OCI-LY1 (cell line): ENCODE measurements around the gene STK4.

Experiments used
- H2AFZ ChIP-seq: fragments of 200-600 bp; sonication (generic), shearing (Covaris generic); 2 replicates; pipeline ENCODE4 v1.6.0; 2014; ENCODE audit warnings: antibody characterized with exemption, mild to moderate bottlenecking, low read length
- H3F3A ChIP-seq: fragments of 200-600 bp; sonication (generic), shearing (Covaris generic); 2 replicates; pipeline ENCODE4 v1.6.0; 2014; ENCODE audit warnings: mild to moderate bottlenecking, antibody characterized with exemption, low read length, moderate library complexity; ENCODE audit not compliant: insufficient read depth
- H3K27ac ChIP-seq: fragments of 200-600 bp; sonication (generic); 2 replicates; pipeline ENCODE4 v1.5.1; 2014; ENCODE audit warnings: low read length, mixed run types, mild to moderate bottlenecking, low read depth; ENCODE audit not compliant: poor library complexity, severe bottlenecking
- H3K27me3 ChIP-seq: fragments of 200-600 bp; sonication (generic); 2 replicates; pipeline ENCODE4 v1.6.0; 2014; ENCODE audit warnings: antibody characterized with exemption, mild to moderate bottlenecking, low read length, moderate library complexity; ENCODE audit not compliant: insufficient read depth
- H3K36me3 ChIP-seq: fragments of 200-600 bp; sonication (generic); 2 replicates; pipeline ENCODE4 v1.6.1; 2014; ENCODE audit warnings: mild to moderate bottlenecking, antibody characterized with exemption, low read length, moderate library complexity, mixed read lengths; ENCODE audit not compliant: insufficient read depth
- H3K4me1 ChIP-seq: fragments of 200-600 bp; sonication (generic); 2 replicates; pipeline ENCODE4 v1.5.1; 2014; ENCODE audit warnings: mild to moderate bottlenecking, low read length, moderate library complexity; ENCODE audit not compliant: insufficient read depth, severe bottlenecking
- H3K4me2 ChIP-seq: fragments of 200-600 bp; sonication (generic), shearing (Covaris generic); 2 replicates; pipeline ENCODE4 v1.6.1; 2014; ENCODE audit warnings: low read length
- H3K4me3 ChIP-seq: fragments of 200-600 bp; sonication (generic); 2 replicates; pipeline ENCODE4 v1.5.1; 2014; ENCODE audit warnings: low read length, low read depth, mild to moderate bottlenecking, mixed read lengths; ENCODE audit not compliant: poor library complexity, severe bottlenecking
- H3K79me2 ChIP-seq: fragments of 200-600 bp; shearing (Covaris generic); 2 replicates; pipeline ENCODE4 v1.6.1; 2016; ENCODE audit warnings: mixed run types, low read length, mixed read lengths; ENCODE audit not compliant: insufficient read depth
- H3K9ac ChIP-seq: fragments of 200-600 bp; sonication (generic), shearing (Covaris generic); 2 replicates; pipeline ENCODE4 v1.6.1; 2014; ENCODE audit warnings: mild to moderate bottlenecking, low read length, mixed read lengths
- H3K9me2 ChIP-seq: fragments of 200-600 bp; sonication (generic), shearing (Covaris generic); 2 replicates; pipeline ENCODE4 v1.6.1; 2014; ENCODE audit warnings: low read depth, mild to moderate bottlenecking, low read length, mixed read lengths
- H3K9me3 ChIP-seq: fragments of 200-600 bp; shearing (Covaris generic); 2 replicates; pipeline ENCODE4 v1.6.1; 2014; ENCODE audit warnings: low read length, mixed read lengths
- H4K20me1 ChIP-seq: fragments of 200-600 bp; sonication (generic), shearing (Covaris generic); 2 replicates; pipeline ENCODE4 v1.6.0; 2016; ENCODE audit warnings: mild to moderate bottlenecking, low read length; ENCODE audit not compliant: insufficient read depth
- CTCF ChIP-seq: fragments of 200-600 bp; sonication (generic), shearing (Covaris generic); IDR thresholded peaks from 2 replicates; pipeline ENCODE4 v1.5.1; 2017; ENCODE audit warnings: mild to moderate bottlenecking, antibody characterized with exemption, low read length, moderate library complexity, mixed read lengths
- EZH2 ChIP-seq: fragments of 200-600 bp; sonication (generic), shearing (Covaris generic); IDR thresholded peaks from 2 replicates; pipeline ENCODE4 v1.8.0; 2017; ENCODE audit warnings: borderline replicate concordance, mixed run types, mild to moderate bottlenecking, antibody characterized with exemption, low read length, moderate library complexity, mixed read lengths

Gene STK4

GRCh38 chr20:44931911-44932310, 34.4 kb upstream of the STK4 start:
- Histone ChIP-seq H3K9ac (no peak overlapping the region), H3K27me3 (no peaks in the 10 kb centered on the region), H2AFZ (no peak overlapping the region), H3K79me2 (no peaks in the 10 kb centered on the region), H3K4me2 (no peak overlapping the region), H3K4me1 (no peaks in the 10 kb centered on the region), H3K9me2 (no peaks in the 10 kb centered on the region), H3K4me3 (no peak overlapping the region), H4K20me1 (no peaks in the 10 kb centered on the region), H3K27ac (no peak overlapping the region), H3K9me3 (no peaks in the 10 kb centered on the region), H3K36me3 (peaks cover 55% of the 10 kb centered on the region), H3F3A (no peaks in the 10 kb centered on the region)
- TF ChIP-seq CTCF: no peak
- no peak for TF ChIP-seq EZH2

GRCh38 chr20:44932916-44933315, 33.4 kb upstream of the STK4 start:
- no peak overlapping the region for H3K9ac ChIP-seq
- peaks cover 65% of the 10 kb centered on the region for H3K36me3 ChIP-seq
- no peaks in the 10 kb centered on the region for H3K79me2 ChIP-seq
- H3K9me3 ChIP-seq: no peaks in the 10 kb centered on the region
- no peaks in the 10 kb centered on the region for H4K20me1 ChIP-seq
- H3F3A ChIP-seq: no peaks in the 10 kb centered on the region
- H3K4me3 ChIP-seq: no peak overlapping the region
- H3K27me3 ChIP-seq: no peaks in the 10 kb centered on the region
- H3K27ac ChIP-seq: no peak overlapping the region
- H2AFZ ChIP-seq: no peak overlapping the region
- no peaks in the 10 kb centered on the region for H3K9me2 ChIP-seq
- TF ChIP-seq EZH2 (no peak), CTCF (no peak)
- H3K4me2 ChIP-seq: no peak overlapping the region
- H3K4me1 ChIP-seq: no peaks in the 10 kb centered on the region

- Histone ChIP-seq H3K4me3 (no peak overlapping the region), H3K27ac (no peak overlapping the region), H3K4me2 (no peak overlapping the region), H3K27me3 (no peaks in the 10 kb centered on the region), H3K9me3 (no peaks in the 10 kb centered on the region), H3K79me2 (no peaks in the 10 kb centered on the region), H3K9ac (no peak overlapping the region), H3K9me2 (no peaks in the 10 kb centered on the region), H4K20me1 (no peaks in the 10 kb centered on the region), H3K36me3 (peaks cover 90% of the 10 kb centered on the region), H2AFZ (no peak overlapping the region), H3K4me1 (no peaks in the 10 kb centered on the region), H3F3A (no peaks in the 10 kb centered on the region)
- TF ChIP-seq EZH2 (no peak), CTCF (no peak)
Measured at GRCh38 chr20:44936510-44936909, 29.8 kb upstream of the STK4 start.
